Measurements from ENCODE around the gene ZNF750. TPM values are rescaled to one million over a fixed set of nuclear protein-coding genes. Genes with fewer than 3 reads are reported as not detected.

Gene ZNF750
- total RNA-seq, 2 donors from 2014 or later, result not detected

DNA sequence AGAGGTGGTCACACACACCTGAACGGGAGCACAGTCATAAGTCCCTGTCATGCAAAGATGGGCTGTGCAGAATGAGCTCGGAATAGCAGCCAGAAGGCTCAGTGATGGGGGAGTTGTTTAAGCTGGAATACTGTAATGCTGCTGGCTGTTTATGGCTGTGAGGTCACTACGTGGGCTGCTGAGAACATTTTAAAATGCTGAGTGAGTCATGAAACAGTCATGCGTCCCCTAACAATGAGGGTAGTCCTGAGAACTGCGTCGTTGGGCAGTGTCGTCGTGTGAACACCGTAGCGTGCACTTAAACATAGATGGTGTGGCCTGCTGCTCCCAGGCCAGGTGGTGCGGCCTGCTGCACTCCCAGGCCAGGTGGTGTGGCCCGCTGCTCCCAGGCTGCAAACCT is 48.3 kb downstream of the ZNF750 start:
- Histone ChIP-seq H3K4me3 (no peak overlapping the region), H3K4me1 (no peaks in the 10 kb centered on the region), H3K27ac (no peak overlapping the region), H3K27me3 (no peaks in the 10 kb centered on the region), H3K9me3 (no peaks in the 10 kb centered on the region), H3K36me3 (replicated peaks in 1 of 2; ENCODE audit: insufficient read depth in 1 of 2, low read depth in 2 of 2) (no peaks in the 10 kb centered on the region)
- no peak for TF ChIP-seq CTCF (IDR thresholded peaks at IDR 0.05)
- TF ChIP-seq POLR2A (IDR thresholded peaks at IDR 0.05), result no peak
- WGBS, 2 donors, result 83 to 89% methylated on average over 11 to 12 of the region's 12 CpGs
- intact Hi-C loops (cut with DNase I), result no loop called here
- no peak for ATAC-seq
- no peak for DNase-seq

GRCh38 chr17:82790391-82790790 is 49.4 kb downstream of the ZNF750 start:
- Histone ChIP-seq H3K4me1 (no peaks in the 10 kb centered on the region), H3K27ac (no peak overlapping the region), H3K36me3 (replicated peaks in 1 of 2; ENCODE audit: insufficient read depth in 1 of 2, low read depth in 2 of 2) (no peaks in the 10 kb centered on the region), H3K4me3 (no peak overlapping the region), H3K9me3 (no peaks in the 10 kb centered on the region), H3K27me3 (no peaks in the 10 kb centered on the region)
- intact Hi-C loops (cut with DNase I), result no loop called here
- 96 to 97% methylated on average over 9 to 12 of the region's 13 CpGs for WGBS, 2 donors
- no peak for TF ChIP-seq POLR2A (IDR thresholded peaks at IDR 0.05)
- no peak for TF ChIP-seq CTCF (IDR thresholded peaks at IDR 0.05)
- no peak for DNase-seq
- ATAC-seq, result no peak

DNA sequence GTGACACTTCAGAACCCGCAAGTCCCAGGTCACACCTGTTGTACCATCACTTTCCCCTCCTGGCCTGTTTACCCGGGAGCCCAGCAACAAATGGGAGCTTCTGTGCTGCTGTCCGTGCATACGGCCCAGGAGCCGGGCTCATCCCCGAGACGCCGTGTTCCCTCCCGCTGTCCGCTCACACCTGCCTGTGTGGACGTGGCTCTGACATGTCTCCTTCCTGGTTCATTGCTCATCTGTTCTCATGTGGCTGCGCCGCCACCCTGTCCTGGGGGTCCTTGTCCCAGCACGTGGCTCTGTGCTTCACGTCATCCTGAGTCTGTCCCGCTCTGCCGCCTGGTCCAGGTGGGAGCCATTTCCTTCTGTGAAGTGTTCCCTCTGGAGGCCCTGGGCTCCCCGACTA is 50.0 kb downstream of the ZNF750 start:
- TF ChIP-seq CTCF (IDR thresholded peaks at IDR 0.05), result no peak
- TF ChIP-seq POLR2A (IDR thresholded peaks at IDR 0.05), result no peak
- 91 to 96% methylated on average over 17 of the region's 18 CpGs for WGBS, 2 donors
- ATAC-seq, result no peak
- Histone ChIP-seq H3K9me3 (no peaks in the 10 kb centered on the region), H3K4me1 (no peaks in the 10 kb centered on the region), H3K4me3 (no peak overlapping the region), H3K27ac (no peak overlapping the region), H3K36me3 (replicated peaks in 1 of 2; ENCODE audit: insufficient read depth in 1 of 2, low read depth in 2 of 2) (no peaks in the 10 kb centered on the region), H3K27me3 (no peaks in the 10 kb centered on the region)
- intact Hi-C loops (cut with DNase I), result loop anchor here (10.0 kb wide), 1 partner anchor 125 kb away; no protein-coding TSS in a partner anchor
- no peak for DNase-seq

- no peaks in the 10 kb centered on the region for H3K27me3 ChIP-seq
- H3K4me1 ChIP-seq, result no peaks in the 10 kb centered on the region
- no peak for TF ChIP-seq POLR2A (IDR thresholded peaks at IDR 0.05)
- TF ChIP-seq CTCF (IDR thresholded peaks at IDR 0.05), result no peak
- no peak overlapping the region for H3K27ac ChIP-seq
- H3K9me3 ChIP-seq, result no peaks in the 10 kb centered on the region
- DNase-seq (no peak), ATAC-seq (no peak)
- H3K36me3 ChIP-seq (replicated peaks in 1 of 2; ENCODE audit: insufficient read depth in 1 of 2, low read depth in 2 of 2), result no peaks in the 10 kb centered on the region
- intact Hi-C loops (cut with DNase I), result loop anchor here (10.0 kb wide), 1 partner anchor 126 kb away; no protein-coding TSS in a partner anchor
- WGBS, 2 donors, result 95% methylated on average over 11 to 18 of the region's 19 CpGs
- H3K4me3 ChIP-seq, result no peak overlapping the region
Measured at GRCh38 chr17:82789051-82789592, 50.7 kb downstream of the ZNF750 start.
